AG10803 (cell line): Measurements from ENCODE around the gene N4BP2L2.

ENCODE experiments used
- DNase-seq: peaks from one replicate; pipeline ENCODE4 v3.0.0; 2010; ENCODE audit warnings: low read depth
- H3K4me3 ChIP-seq: 2 replicates; pipeline ENCODE4 v1.5.1; 2011; ENCODE audit warnings: mild to moderate bottlenecking, low read length, control low read depth
- CTCF ChIP-seq: conservative IDR thresholded peaks from 2 replicates; pipeline ENCODE4 v1.5.1; 2011; ENCODE audit warnings: mild to moderate bottlenecking, low read length, control low read depth, inconsistent platforms

N4BP2L2 gene

GRCh38 chr13:32415019-32415418 lies 123.6 kb downstream of the N4BP2L2 start:
- DNase-seq = no peak
- H3K4me3 ChIP-seq = no peak overlapping the region
- peak; percentile 51 for TF ChIP-seq CTCF

GRCh38 chr13:32414580-32414979 lies 124.0 kb downstream of the N4BP2L2 start:
- TF ChIP-seq CTCF = no peak
- no peak for DNase-seq
- H3K4me3 ChIP-seq = no peak overlapping the region

- no peak for DNase-seq
- TF ChIP-seq CTCF = no peak
- no peak overlapping the region for H3K4me3 ChIP-seq
Measured at GRCh38 chr13:32413284-32413683, 125.3 kb downstream of the N4BP2L2 start.

GRCh38 chr13:32409561-32410421 lies 128.8 kb downstream of the N4BP2L2 start:
- DNase-seq = peak; percentile 66

GRCh38 chr13:32409001-32409313 lies 129.6 kb downstream of the N4BP2L2 start:
- no peak for DNase-seq
- no peak overlapping the region for H3K4me3 ChIP-seq
- TF ChIP-seq CTCF = no peak

More at GRCh38 chr13:32409561-32410421, 128.8 kb downstream of the N4BP2L2 start:
- no peak; the same call in 1 of the 2 replicates for TF ChIP-seq CTCF
- peak overlapping the region; percentile 36 for H3K4me3 ChIP-seq

GRCh38 chr13:32408296-32409000 lies 130.1 kb downstream of the N4BP2L2 start:
- no peak for DNase-seq
- no peak for TF ChIP-seq CTCF
- no peak overlapping the region for H3K4me3 ChIP-seq

- no peak for DNase-seq
- no peak for TF ChIP-seq CTCF
- no peak overlapping the region for H3K4me3 ChIP-seq
Measured at GRCh38 chr13:32407854-32408253, 130.7 kb downstream of the N4BP2L2 start.
